GM21447 (cell line): ENCODE measurements around the gene CCDC40.
"Not testable (repeated sequence)": the region's sequence is repeated elsewhere in the genome, so short reads cannot be mapped to it uniquely, and the experiment has no call there.

Experiments used
- ATAC-seq: cut with Tn5 transposase; IDR thresholded peaks from one replicate; pipeline ENCODE4 v1.9.1; 2021; ENCODE audit not compliant: unreplicated experiment

The CCDC40 gene

GRCh38 chr17:80035937-80036714 lies at the start of gene CCDC40:
CCDC40 (plus strand) TSS chr17:80036642; CDS start chr17:80036663, 21 bp downstream.
- ATAC-seq, result no peak

- ATAC-seq, result no peak
Observed at GRCh38 chr17:79987187-79987934, 49.1 kb upstream of the CCDC40 start.

GRCh38 chr17:79987935-79988184 lies 48.6 kb upstream of the CCDC40 start:
- no peak for ATAC-seq

GRCh38 chr17:79988185-79988971 lies 48.1 kb upstream of the CCDC40 start:
- ATAC-seq, result no peak

- no peak for ATAC-seq
Observed at GRCh38 chr17:79989106-79989835, 47.2 kb upstream of the CCDC40 start.

- ATAC-seq, result no peak
Observed at GRCh38 chr17:79990051-79990592, 46.3 kb upstream of the CCDC40 start.

- no peak for ATAC-seq
Observed at GRCh38 chr17:79990704-79991103, 45.7 kb upstream of the CCDC40 start.

GRCh38 chr17:79991140-79991923 lies 45.1 kb upstream of the CCDC40 start:
- ATAC-seq, result no peak

- no peak for ATAC-seq
Observed at GRCh38 chr17:79991924-79992648, 44.4 kb upstream of the CCDC40 start.

- ATAC-seq, result no peak
Observed at GRCh38 chr17:79992649-79993389, 43.6 kb upstream of the CCDC40 start.

- no peak for ATAC-seq
Observed at GRCh38 chr17:79993390-79994227, 42.8 kb upstream of the CCDC40 start.

GRCh38 chr17:79994228-79994569 lies 42.2 kb upstream of the CCDC40 start:
- ATAC-seq, result not testable (repeated sequence)

- no peak for ATAC-seq
Observed at GRCh38 chr17:79994602-79995001, 41.8 kb upstream of the CCDC40 start.

GRCh38 chr17:79995696-79996095 lies 40.7 kb upstream of the CCDC40 start:
- no peak for ATAC-seq

- no peak for ATAC-seq
Observed at GRCh38 chr17:79996291-79996690, 40.2 kb upstream of the CCDC40 start.

GRCh38 chr17:79997011-79997660 lies 39.3 kb upstream of the CCDC40 start:
- no peak for ATAC-seq

- ATAC-seq, result no peak
Observed at GRCh38 chr17:80000136-80000535, 36.3 kb upstream of the CCDC40 start.
